ENCODE data around the gene HSPA12A.

HSPA12A gene

DNA sequence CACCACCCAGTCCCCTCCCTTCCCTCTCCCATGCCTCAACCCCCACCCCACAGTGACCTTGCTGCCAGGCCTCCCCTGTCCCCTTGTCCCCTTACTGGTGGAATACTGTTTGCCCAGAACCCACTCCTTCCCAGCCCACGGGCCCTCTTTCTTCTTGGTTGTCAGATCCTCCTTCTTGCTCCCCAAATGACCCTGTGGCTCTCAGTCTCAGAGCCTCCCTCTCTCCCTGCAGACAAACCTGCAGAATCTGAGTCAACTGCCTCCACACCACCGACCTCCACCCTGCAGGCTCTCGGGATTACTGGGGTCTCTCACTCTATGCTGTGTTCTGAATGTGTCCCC is 47.5 kb downstream of the HSPA12A start:
- Histone ChIP-seq H3K27ac (ENCODE audit: low read depth, low read length) (no peak overlapping the region), H4K8ac (ENCODE audit: low read depth, low read length) (no peak overlapping the region), H4K91ac (ENCODE audit: low read depth, low read length) (no peak overlapping the region), H2AFZ (ENCODE audit: insufficient read depth, low read length, poor library complexity) (no peak overlapping the region), H3K4me1 (ENCODE audit: control insufficient read depth in 1 of 2, insufficient read depth in 2 of 2, low read length in 2 of 2) (no peaks in the 10 kb centered on the region), H3K79me1 (ENCODE audit: low read length) (no peaks in the 10 kb centered on the region), H4K12ac (ENCODE audit: low read depth, low read length) (no peak overlapping the region), H3K9me3 (ENCODE audit: insufficient read depth, low read depth, low read length) (no peaks in the 10 kb centered on the region), H3K4ac (ENCODE audit: low read depth, low read length) (no peak overlapping the region), H3K4me3 (ENCODE audit: low read depth, low read length) (no peak overlapping the region), H2BK5ac (ENCODE audit: low read depth, low read length, poor library complexity) (no peak overlapping the region), H2BK12ac (ENCODE audit: low read length) (no peak overlapping the region), H3K4me2 (ENCODE audit: low read length) (no peak overlapping the region), H3K27me3 (ENCODE audit: insufficient read depth, low read length) (no peaks in the 10 kb centered on the region), H3K36me3 (ENCODE audit: control insufficient read depth in 1 of 2, insufficient read depth in 2 of 2, low read length in 2 of 2) (no peaks in the 10 kb centered on the region), H3K79me2 (ENCODE audit: control insufficient read depth, insufficient read depth, low read length, poor library complexity) (no peaks in the 10 kb centered on the region), H3K18ac (ENCODE audit: low read length) (no peak overlapping the region), H3K23ac (ENCODE audit: low read length) (no peak overlapping the region), H2AK5ac (ENCODE audit: low read length) (no peak overlapping the region), H2BK120ac (ENCODE audit: insufficient read depth, low read length, poor library complexity) (no peak overlapping the region), H3K9ac (ENCODE audit: low read length) (no peak overlapping the region), H3K14ac (ENCODE audit: low read length) (no peak overlapping the region)
- no CpG with 5 or more reads among the region's 3 CpGs for WGBS (ENCODE audit: extremely low coverage, insufficient coverage, insufficient read length)
- no peak for DNase-seq

DNA sequence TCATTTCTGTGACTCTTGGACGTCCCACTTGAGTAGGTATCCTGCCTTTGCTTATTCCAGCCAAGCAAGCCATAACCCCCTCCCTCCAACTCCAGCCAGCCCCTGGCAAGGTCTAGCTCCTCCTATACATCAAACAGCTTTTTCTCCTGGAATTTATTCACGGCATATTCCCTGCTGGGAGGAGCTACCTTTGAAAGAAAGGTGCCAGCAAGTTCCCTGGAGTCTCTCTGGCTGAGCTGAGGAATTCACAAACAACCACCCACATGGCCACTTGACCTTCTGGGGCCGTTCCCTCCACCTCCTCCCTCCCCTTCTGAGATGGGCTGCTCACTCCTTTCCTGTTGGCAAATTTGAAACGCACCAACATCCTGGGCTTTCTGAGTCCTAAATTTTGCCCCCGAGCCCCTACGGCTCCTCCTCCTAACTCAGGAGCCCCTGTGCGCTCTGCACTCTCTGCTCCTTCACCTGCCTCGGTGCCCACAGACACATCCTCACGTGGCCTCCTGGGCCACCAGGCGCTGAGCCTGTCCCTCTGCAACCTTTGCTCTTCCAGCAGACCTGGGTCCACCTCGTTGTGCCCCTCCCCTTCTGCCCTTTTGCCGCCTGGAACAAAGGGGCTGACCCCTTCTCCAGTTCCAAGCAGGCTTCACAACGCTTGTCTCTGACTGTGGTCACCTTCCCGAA is 48.0 kb downstream of the HSPA12A start:
- Histone ChIP-seq H3K4me1 (ENCODE audit: control insufficient read depth in 1 of 2, insufficient read depth in 2 of 2, low read length in 2 of 2) (no peaks in the 10 kb centered on the region), H3K18ac (ENCODE audit: low read length) (no peak overlapping the region), H4K8ac (ENCODE audit: low read depth, low read length) (no peak overlapping the region), H2AK5ac (ENCODE audit: low read length) (no peak overlapping the region), H3K9ac (ENCODE audit: low read length) (no peak overlapping the region), H3K14ac (ENCODE audit: low read length) (no peak overlapping the region), H2BK12ac (ENCODE audit: low read length) (no peak overlapping the region), H3K23ac (ENCODE audit: low read length) (no peak overlapping the region), H3K36me3 (ENCODE audit: control insufficient read depth in 1 of 2, insufficient read depth in 2 of 2, low read length in 2 of 2) (no peaks in the 10 kb centered on the region), H4K91ac (ENCODE audit: low read depth, low read length) (no peak overlapping the region), H3K4me2 (ENCODE audit: low read length) (no peak overlapping the region), H2AFZ (ENCODE audit: insufficient read depth, low read length, poor library complexity) (no peak overlapping the region), H3K9me3 (ENCODE audit: insufficient read depth, low read depth, low read length) (no peaks in the 10 kb centered on the region), H3K79me1 (ENCODE audit: low read length) (no peaks in the 10 kb centered on the region), H3K4me3 (ENCODE audit: low read depth, low read length) (no peak overlapping the region), H2BK120ac (ENCODE audit: insufficient read depth, low read length, poor library complexity) (no peak overlapping the region), H3K79me2 (ENCODE audit: control insufficient read depth, insufficient read depth, low read length, poor library complexity) (no peaks in the 10 kb centered on the region), H3K4ac (ENCODE audit: low read depth, low read length) (no peak overlapping the region), H3K27me3 (ENCODE audit: insufficient read depth, low read length) (no peaks in the 10 kb centered on the region), H3K27ac (ENCODE audit: low read depth, low read length) (no peak overlapping the region), H2BK5ac (ENCODE audit: low read depth, low read length, poor library complexity) (no peak overlapping the region), H4K12ac (ENCODE audit: low read depth, low read length) (no peak overlapping the region)
- WGBS (ENCODE audit: extremely low coverage, insufficient coverage, insufficient read length) = no CpG with 5 or more reads among the region's 14 CpGs
- DNase-seq = no peak

DNA sequence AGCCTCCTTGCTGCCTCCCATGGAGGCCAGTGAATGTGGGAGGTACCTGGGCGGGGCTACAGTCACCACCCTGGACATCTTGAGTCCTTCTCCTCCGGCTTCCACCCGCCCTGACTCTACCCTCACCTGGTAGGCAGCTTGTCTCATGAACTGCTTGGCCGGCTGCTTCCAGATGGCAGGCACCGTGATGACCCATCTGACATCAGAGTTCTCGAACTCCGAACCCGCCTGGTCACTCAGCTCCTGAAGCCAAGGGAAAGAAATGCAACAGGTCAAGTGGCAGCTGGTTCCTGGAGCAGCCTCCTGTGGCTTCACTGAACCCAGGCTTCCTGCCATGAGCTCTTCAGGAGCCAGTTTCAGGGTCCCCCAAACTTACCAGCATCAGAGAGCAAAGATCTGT is 50.1 kb downstream of the HSPA12A start:
- H2AFZ ChIP-seq (ENCODE audit: insufficient read depth, low read length, poor library complexity) = no peak overlapping the region
- H2AK5ac ChIP-seq (ENCODE audit: low read length) = no peak overlapping the region
- H3K4ac ChIP-seq (ENCODE audit: low read depth, low read length) = no peak overlapping the region
- H3K4me2 ChIP-seq (ENCODE audit: low read length) = no peak overlapping the region
- no peak overlapping the region for H3K14ac ChIP-seq (ENCODE audit: low read length)
- H2BK120ac ChIP-seq (ENCODE audit: insufficient read depth, low read length, poor library complexity) = no peak overlapping the region
- no CpG with 5 or more reads among the region's 8 CpGs for WGBS (ENCODE audit: extremely low coverage, insufficient coverage, insufficient read length)
- H3K9ac ChIP-seq (ENCODE audit: low read length) = no peak overlapping the region
- peaks cover 0 to 2% of the 10 kb centered on the region in 2 experiments for H3K4me1 ChIP-seq (ENCODE audit: control insufficient read depth in 1 of 2, insufficient read depth in 2 of 2, low read length in 2 of 2)
- H2BK5ac ChIP-seq (ENCODE audit: low read depth, low read length, poor library complexity) = no peak overlapping the region
- H2BK12ac ChIP-seq (ENCODE audit: low read length) = no peak overlapping the region
- DNase-seq = no peak
- H3K27ac ChIP-seq (ENCODE audit: low read depth, low read length) = no peak overlapping the region
- H3K36me3 ChIP-seq (ENCODE audit: control insufficient read depth in 1 of 2, insufficient read depth in 2 of 2, low read length in 2 of 2) = no peaks in the 10 kb centered on the region
- H4K12ac ChIP-seq (ENCODE audit: low read depth, low read length) = no peak overlapping the region
- H3K9me3 ChIP-seq (ENCODE audit: insufficient read depth, low read depth, low read length) = no peaks in the 10 kb centered on the region
- H3K23ac ChIP-seq (ENCODE audit: low read length) = no peak overlapping the region
- no peaks in the 10 kb centered on the region for H3K79me2 ChIP-seq (ENCODE audit: control insufficient read depth, insufficient read depth, low read length, poor library complexity)
- H3K79me1 ChIP-seq (ENCODE audit: low read length) = no peaks in the 10 kb centered on the region
- H4K8ac ChIP-seq (ENCODE audit: low read depth, low read length) = no peak overlapping the region
- no peak overlapping the region for H3K18ac ChIP-seq (ENCODE audit: low read length)
- no peak overlapping the region for H4K91ac ChIP-seq (ENCODE audit: low read depth, low read length)
- no peaks in the 10 kb centered on the region for H3K27me3 ChIP-seq (ENCODE audit: insufficient read depth, low read length)
- H3K4me3 ChIP-seq (ENCODE audit: low read depth, low read length) = no peak overlapping the region

DNA sequence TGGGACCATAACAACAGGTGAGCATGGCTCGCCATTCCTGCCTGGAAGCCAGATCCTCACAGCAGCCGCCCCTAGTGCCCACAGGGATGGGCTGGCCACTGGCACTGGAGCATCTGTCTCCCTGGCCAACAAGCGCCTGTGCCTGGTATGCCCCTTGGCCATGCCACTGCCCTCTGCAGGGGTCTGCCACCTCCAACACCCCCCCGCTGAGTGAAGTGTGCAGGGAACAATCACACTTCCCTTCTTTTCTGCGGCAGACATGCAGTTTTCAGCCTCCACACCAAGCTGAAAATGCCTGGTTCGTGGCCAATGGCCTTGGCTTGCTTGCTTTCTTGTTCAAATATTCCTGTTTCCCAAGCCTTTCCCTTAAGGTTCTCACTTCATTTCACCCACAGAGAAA is 50.7 kb downstream of the HSPA12A start:
- no peak for DNase-seq
- Histone ChIP-seq H3K4ac (ENCODE audit: low read depth, low read length) (no peak overlapping the region), H2BK120ac (ENCODE audit: insufficient read depth, low read length, poor library complexity) (no peak overlapping the region), H2AK5ac (ENCODE audit: low read length) (no peak overlapping the region), H3K23ac (ENCODE audit: low read length) (no peak overlapping the region), H3K79me2 (ENCODE audit: control insufficient read depth, insufficient read depth, low read length, poor library complexity) (no peaks in the 10 kb centered on the region), H3K18ac (ENCODE audit: low read length) (no peak overlapping the region), H3K4me1 (ENCODE audit: control insufficient read depth in 1 of 2, insufficient read depth in 2 of 2, low read length in 2 of 2) (peaks cover 0 to 2% of the 10 kb centered on the region in 2 experiments), H3K27me3 (ENCODE audit: insufficient read depth, low read length) (no peaks in the 10 kb centered on the region), H4K8ac (ENCODE audit: low read depth, low read length) (no peak overlapping the region), H4K12ac (ENCODE audit: low read depth, low read length) (no peak overlapping the region), H3K14ac (ENCODE audit: low read length) (no peak overlapping the region), H2AFZ (ENCODE audit: insufficient read depth, low read length, poor library complexity) (no peak overlapping the region), H3K4me2 (ENCODE audit: low read length) (no peak overlapping the region), H3K9me3 (ENCODE audit: insufficient read depth, low read depth, low read length) (no peaks in the 10 kb centered on the region), H3K79me1 (ENCODE audit: low read length) (no peaks in the 10 kb centered on the region), H4K91ac (ENCODE audit: low read depth, low read length) (no peak overlapping the region), H3K27ac (ENCODE audit: low read depth, low read length) (no peak overlapping the region), H3K36me3 (ENCODE audit: control insufficient read depth in 1 of 2, insufficient read depth in 2 of 2, low read length in 2 of 2) (no peaks in the 10 kb centered on the region), H2BK5ac (ENCODE audit: low read depth, low read length, poor library complexity) (no peak overlapping the region), H3K4me3 (ENCODE audit: low read depth, low read length) (no peak overlapping the region), H2BK12ac (ENCODE audit: low read length) (no peak overlapping the region), H3K9ac (ENCODE audit: low read length) (no peak overlapping the region)
- WGBS (ENCODE audit: extremely low coverage, insufficient coverage, insufficient read length) = no CpG with 5 or more reads among the region's 6 CpGs
